ENCODE measurements around the gene CCNQ.

CCNQ gene

DNA sequence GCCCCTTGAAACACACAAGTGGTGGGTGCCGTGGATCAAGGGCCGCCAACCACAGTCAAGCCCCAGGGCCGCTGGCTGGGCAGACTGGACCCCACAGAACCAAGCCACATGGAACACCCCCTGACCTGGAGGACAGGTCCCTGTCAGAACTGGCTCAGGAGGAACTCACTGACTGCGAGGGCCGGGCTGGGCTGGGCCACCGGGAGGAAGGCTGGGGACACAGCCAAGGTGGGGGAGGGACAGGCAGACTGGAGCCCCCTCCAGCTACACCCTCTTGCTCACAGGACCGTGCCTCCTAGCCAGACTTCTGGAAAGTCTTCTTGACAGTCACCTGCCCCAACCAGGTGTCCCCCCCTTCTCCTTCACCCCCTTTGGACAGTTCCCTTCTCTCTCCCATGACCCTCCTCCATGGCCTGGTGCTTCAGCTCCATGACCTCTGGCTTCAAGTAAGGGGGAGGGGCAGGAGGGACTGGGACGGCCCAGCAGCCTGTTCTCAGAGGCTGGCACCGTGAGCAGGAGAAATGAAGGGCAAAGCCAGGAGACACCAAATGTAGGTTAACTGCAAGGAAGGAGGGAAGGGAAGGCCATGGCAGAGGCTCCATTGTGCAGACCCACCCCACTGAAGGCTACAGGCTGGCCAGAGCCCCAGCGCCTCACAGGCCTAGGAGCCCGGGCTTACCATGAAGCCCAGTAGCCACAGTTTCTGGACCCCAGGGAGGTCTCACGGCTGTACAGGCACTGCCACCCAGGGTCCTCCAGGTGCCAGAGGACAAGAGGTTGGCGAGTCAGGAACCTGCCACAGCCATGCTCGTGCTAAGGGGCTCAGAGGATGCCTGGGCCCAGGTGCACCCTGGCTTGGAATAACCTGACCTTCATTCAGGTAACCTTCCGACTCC lies 25.5 kb upstream of the CCNQ start (continued):
- TF ChIP-seq, protein P1, sequence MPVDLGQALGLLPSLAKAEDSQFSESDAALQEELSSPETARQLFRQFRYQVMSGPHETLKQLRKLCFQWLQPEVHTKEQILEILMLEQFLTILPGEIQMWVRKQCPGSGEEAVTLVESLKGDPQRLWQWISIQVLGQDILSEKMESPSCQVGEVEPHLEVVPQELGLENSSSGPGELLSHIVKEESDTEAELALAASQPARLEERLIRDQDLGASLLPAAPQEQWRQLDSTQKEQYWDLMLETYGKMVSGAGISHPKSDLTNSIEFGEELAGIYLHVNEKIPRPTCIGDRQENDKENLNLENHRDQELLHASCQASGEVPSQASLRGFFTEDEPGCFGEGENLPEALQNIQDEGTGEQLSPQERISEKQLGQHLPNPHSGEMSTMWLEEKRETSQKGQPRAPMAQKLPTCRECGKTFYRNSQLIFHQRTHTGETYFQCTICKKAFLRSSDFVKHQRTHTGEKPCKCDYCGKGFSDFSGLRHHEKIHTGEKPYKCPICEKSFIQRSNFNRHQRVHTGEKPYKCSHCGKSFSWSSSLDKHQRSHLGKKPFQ (tag by site-specific recombination; IDR thresholded peaks at IDR 0.05) = no peak
- TF ChIP-seq ZNF133 (tag by site-specific recombination; IDR thresholded peaks at IDR 0.05) (no peak), ZNF792 (tag by site-specific recombination; IDR thresholded peaks at IDR 0.05) (no peak), ZNF121 (tag by site-specific recombination; IDR thresholded peaks at IDR 0.05) (no peak), ZNF837 (tag by site-specific recombination; IDR thresholded peaks at IDR 0.05) (no peak), ZNF830 (tag by site-specific recombination; IDR thresholded peaks at IDR 0.05; ENCODE audit: low read depth) (no peak)

DNA sequence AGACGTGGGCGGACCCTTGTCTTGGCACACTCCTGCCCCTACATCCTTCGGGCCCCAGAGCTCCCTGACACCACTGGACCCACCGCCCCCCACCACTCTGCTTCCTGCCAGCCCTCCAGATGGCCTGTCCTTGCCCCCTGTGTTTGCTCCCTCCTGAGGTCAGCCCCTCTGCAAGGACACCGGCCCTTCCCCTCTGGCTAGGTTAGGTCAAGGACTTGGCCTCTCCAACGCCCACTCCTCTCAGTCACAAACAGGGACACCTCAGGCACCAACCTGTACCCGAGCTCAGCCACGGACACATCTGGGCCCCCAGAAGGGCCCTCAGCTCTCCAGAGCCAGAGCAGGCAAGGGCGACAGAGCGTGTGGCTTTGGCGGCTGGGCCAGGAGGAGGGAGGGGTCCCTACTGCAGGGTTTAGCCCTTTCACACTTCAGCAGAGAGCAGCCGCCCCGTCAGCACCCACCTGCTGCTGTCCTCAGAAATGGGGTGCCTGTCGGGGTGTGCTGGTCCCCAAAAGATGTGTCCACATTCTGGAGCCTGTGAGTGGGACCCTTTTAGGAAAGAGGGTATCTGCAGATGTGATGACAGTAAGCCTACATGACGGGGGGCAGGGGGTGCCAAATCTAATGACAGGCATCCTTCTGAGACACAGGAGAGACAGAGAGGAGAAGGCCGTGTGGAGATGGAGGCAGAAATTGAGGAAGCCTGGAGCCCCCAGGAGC lies 24.5 kb upstream of the CCNQ start:
- Histone ChIP-seq H3K27ac (ENCODE audit: extremely low read depth, low read depth, low read length) (no peak overlapping the region), H3K4me3 (ENCODE audit: low read depth, low read length) (no peak overlapping the region), H3K9me3 (ENCODE audit: control insufficient read depth, insufficient read depth, low read depth, low read length) (no peaks in the 10 kb centered on the region), H3K4me1 (ENCODE audit: control insufficient read depth, insufficient read depth, low read length) (no peaks in the 10 kb centered on the region), H3K36me3 (ENCODE audit: control insufficient read depth in 2 of 2, insufficient read depth in 1 of 2, low read length in 2 of 2) (no peaks in the 10 kb centered on the region)
- TF ChIP-seq ZNF140 (tag by site-specific recombination; IDR thresholded peaks at IDR 0.05) (no peak), ZNF248 (tag by site-specific recombination; IDR thresholded peaks at IDR 0.05) (no peak), ZFHX2 (tag by site-specific recombination; conservative IDR thresholded peaks at IDR 0.05) (0 out of 2 replicates have a peak, but pooled peaks have one; percentile 10)
- TF ChIP-seq, protein P1 (tag by site-specific recombination; IDR thresholded peaks at IDR 0.05) = no peak
- TF ChIP-seq, protein P2, sequence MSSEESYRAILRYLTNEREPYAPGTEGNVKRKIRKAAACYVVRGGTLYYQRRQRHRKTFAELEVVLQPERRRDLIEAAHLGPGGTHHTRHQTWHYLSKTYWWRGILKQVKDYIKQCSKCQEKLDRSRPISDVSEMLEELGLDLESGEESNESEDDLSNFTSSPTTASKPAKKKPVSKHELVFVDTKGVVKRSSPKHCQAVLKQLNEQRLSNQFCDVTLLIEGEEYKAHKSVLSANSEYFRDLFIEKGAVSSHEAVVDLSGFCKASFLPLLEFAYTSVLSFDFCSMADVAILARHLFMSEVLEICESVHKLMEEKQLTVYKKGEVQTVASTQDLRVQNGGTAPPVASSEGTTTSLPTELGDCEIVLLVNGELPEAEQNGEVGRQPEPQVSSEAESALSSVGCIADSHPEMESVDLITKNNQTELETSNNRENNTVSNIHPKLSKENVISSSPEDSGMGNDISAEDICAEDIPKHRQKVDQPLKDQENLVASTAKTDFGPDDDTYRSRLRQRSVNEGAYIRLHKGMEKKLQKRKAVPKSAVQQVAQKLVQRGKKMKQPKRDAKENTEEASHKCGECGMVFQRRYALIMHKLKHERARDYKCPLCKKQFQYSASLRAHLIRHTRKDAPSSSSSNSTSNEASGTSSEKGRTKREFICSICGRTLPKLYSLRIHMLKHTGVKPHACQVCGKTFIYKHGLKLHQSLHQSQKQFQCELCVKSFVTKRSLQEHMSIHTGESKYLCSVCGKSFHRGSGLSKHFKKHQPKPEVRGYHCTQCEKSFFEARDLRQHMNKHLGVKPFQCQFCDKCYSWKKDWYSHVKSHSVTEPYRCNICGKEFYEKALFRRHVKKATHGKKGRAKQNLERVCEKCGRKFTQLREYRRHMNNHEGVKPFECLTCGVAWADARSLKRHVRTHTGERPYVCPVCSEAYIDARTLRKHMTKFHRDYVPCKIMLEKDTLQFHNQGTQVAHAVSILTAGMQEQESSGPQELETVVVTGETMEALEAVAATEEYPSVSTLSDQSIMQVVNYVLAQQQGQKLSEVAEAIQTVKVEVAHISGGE (tag by site-specific recombination; conservative IDR thresholded peaks at IDR 0.05; ENCODE audit: low read depth) = no peak
- TF ChIP-seq, protein P3, sequence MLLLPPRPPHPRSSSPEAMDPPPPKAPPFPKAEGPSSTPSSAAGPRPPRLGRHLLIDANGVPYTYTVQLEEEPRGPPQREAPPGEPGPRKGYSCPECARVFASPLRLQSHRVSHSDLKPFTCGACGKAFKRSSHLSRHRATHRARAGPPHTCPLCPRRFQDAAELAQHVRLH (tag by site-specific recombination; IDR thresholded peaks at IDR 0.05) = no peak
- POLR2A ChIA-PET = no interaction called here
- CTCF ChIA-PET = interaction anchor here (1.3 to 2.0 kb wide), 3 partner anchors 13 to 85 kb away, joined by 5 to 10 read pairs (median 5); no protein-coding TSS in a partner anchor

DNA sequence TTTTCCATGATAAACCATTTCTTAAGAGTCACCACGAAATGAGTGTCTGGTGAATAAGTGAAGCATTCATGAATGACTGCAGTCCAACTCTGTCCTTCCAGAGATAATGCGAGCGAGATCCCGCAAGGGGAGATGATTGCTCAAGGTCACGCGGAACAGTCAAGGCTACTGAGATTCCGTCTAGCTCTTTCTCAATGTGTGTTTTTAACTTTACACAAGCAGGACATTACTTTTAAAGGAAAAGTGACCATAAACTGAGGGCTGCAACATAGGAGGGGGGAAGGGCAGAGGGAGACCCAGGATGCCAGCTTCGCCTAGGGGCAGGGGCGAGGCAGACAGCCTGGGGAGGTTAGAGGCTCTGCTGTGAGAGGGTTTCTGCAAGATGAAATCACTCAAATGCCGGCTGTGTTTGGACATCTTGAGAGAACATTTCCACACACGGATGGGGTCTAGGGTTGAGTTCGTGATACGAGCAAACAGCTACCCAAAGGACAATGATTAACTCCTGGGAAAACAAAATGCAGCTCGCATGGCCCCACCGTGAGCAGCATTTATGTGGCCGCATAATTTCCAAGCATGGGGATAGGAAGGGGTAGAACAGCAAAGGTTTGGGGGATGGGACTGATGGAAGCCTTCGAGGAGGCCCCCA lies 23.8 kb upstream of the CCNQ start:
- no peak overlapping the region for H3K27ac ChIP-seq (ENCODE audit: extremely low read depth, low read depth, low read length)
- no peaks in the 10 kb centered on the region for H3K36me3 ChIP-seq (ENCODE audit: control insufficient read depth in 2 of 2, insufficient read depth in 1 of 2, low read length in 2 of 2)
- no peak for TF ChIP-seq SP3 (tag by site-specific recombination; IDR thresholded peaks at IDR 0.05)
- no peak for TF ChIP-seq SETDB1 (IDR thresholded peaks at IDR 0.05; ENCODE audit: insufficient read length, low read length)
- TF ChIP-seq, protein P4, sequence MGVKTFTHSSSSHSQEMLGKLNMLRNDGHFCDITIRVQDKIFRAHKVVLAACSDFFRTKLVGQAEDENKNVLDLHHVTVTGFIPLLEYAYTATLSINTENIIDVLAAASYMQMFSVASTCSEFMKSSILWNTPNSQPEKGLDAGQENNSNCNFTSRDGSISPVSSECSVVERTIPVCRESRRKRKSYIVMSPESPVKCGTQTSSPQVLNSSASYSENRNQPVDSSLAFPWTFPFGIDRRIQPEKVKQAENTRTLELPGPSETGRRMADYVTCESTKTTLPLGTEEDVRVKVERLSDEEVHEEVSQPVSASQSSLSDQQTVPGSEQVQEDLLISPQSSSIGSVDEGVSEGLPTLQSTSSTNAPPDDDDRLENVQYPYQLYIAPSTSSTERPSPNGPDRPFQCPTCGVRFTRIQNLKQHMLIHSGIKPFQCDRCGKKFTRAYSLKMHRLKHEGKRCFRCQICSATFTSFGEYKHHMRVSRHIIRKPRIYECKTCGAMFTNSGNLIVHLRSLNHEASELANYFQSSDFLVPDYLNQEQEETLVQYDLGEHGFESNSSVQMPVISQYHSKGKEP (tag by site-specific recombination; IDR thresholded peaks at IDR 0.05) = no peak
- TF ChIP-seq, protein P5, sequence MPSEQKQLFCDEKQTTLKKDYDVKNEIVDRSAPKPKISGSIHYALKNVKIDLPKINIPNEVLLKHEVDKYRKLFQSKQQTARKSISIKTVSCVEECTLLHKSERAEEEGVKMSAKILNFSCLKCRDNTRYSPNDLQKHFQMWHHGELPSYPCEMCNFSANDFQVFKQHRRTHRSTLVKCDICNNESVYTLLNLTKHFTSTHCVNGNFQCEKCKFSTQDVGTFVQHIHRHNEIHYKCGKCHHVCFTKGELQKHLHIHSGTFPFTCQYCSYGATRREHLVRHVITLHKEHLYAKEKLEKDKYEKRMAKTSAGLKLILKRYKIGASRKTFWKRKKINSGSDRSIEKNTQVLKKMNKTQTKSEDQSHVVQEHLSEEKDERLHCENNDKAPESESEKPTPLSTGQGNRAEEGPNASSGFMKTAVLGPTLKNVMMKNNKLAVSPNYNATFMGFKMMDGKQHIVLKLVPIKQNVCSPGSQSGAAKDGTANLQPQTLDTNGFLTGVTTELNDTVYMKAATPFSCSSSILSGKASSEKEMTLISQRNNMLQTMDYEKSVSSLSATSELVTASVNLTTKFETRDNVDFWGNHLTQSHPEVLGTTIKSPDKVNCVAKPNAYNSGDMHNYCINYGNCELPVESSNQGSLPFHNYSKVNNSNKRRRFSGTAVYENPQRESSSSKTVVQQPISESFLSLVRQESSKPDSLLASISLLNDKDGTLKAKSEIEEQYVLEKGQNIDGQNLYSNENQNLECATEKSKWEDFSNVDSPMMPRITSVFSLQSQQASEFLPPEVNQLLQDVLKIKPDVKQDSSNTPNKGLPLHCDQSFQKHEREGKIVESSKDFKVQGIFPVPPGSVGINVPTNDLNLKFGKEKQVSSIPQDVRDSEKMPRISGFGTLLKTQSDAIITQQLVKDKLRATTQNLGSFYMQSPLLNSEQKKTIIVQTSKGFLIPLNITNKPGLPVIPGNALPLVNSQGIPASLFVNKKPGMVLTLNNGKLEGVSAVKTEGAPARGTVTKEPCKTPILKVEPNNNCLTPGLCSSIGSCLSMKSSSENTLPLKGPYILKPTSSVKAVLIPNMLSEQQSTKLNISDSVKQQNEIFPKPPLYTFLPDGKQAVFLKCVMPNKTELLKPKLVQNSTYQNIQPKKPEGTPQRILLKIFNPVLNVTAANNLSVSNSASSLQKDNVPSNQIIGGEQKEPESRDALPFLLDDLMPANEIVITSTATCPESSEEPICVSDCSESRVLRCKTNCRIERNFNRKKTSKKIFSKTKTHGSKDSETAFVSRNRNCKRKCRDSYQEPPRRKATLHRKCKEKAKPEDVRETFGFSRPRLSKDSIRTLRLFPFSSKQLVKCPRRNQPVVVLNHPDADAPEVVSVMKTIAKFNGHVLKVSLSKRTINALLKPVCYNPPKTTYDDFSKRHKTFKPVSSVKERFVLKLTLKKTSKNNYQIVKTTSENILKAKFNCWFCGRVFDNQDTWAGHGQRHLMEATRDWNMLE (tag by site-specific recombination; conservative IDR thresholded peaks at IDR 0.05; ENCODE audit: low read depth) = no peak
- ChIA-PET POLR2A (no interaction called here), CTCF (interaction anchor here (1.3 to 2.0 kb wide), 3 partner anchors 14 to 84 kb away, joined by 5 to 10 read pairs (median 5); no protein-coding TSS in a partner anchor)
- H3K9me3 ChIP-seq (ENCODE audit: control insufficient read depth, insufficient read depth, low read depth, low read length) = no peaks in the 10 kb centered on the region
- no peaks in the 10 kb centered on the region for H3K4me1 ChIP-seq (ENCODE audit: control insufficient read depth, insufficient read depth, low read length)
- no peak overlapping the region for H3K4me3 ChIP-seq (ENCODE audit: low read depth, low read length)
